GM12892 (cell line): ENCODE measurements around the gene QSOX1.

Experiments
- POLR2A ChIP-seq: IDR thresholded peaks from 2 replicates; pipeline ENCODE4 v1.6.1; 2011; ENCODE audit warnings: low read depth, low read length, control low read depth
- POLR2AphosphoS5 ChIP-seq: IDR thresholded peaks from 2 replicates; pipeline ENCODE4 v1.6.1; 2011; ENCODE audit warnings: low read depth, low read length, control low read depth
- TAF1 ChIP-seq: IDR thresholded peaks from 2 replicates; pipeline ENCODE4 v1.6.1; 2011; ENCODE audit warnings: low read depth, mild to moderate bottlenecking, control low read depth, low read length, borderline replicate concordance

GRCh38 chr1:180185281-180185680 lies 30.6 kb downstream of the QSOX1 start:
- TF ChIP-seq POLR2A (no peak), POLR2AphosphoS5 (no peak), TAF1 (no peak)
